HG03103 (cell line): ENCODE data around the gene PCCB.
"Not testable (repeated sequence)": the region's sequence is repeated elsewhere in the genome, so short reads cannot be mapped to it uniquely, and the experiment has no call there.

ENCODE experiments used
- ATAC-seq: cut with Tn5 transposase; IDR thresholded peaks from one replicate; pipeline ENCODE4 v1.9.1; 2021; ENCODE audit warnings: low read depth; ENCODE audit not compliant: unreplicated experiment

The PCCB gene

DNA sequence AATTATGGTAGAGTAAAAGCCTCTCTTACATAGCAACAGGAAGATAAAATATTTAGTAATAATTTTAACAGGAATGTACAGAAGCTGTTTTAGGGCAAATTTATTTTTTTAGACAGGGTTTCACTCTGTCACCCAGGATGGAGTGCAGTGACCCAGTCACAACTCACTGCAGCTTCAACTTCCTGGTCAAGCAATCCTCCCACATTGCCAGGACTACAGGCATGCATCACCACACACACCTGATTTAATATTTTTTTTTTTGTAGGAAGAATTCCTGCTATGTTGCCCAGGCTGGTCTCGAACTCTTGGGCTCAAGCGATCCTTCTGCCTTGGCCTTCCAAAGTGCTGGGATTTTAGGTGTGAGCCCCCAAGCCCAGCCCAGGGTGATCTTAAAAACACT, 61.1 kb downstream of the PCCB start:
- no peak for ATAC-seq

DNA sequence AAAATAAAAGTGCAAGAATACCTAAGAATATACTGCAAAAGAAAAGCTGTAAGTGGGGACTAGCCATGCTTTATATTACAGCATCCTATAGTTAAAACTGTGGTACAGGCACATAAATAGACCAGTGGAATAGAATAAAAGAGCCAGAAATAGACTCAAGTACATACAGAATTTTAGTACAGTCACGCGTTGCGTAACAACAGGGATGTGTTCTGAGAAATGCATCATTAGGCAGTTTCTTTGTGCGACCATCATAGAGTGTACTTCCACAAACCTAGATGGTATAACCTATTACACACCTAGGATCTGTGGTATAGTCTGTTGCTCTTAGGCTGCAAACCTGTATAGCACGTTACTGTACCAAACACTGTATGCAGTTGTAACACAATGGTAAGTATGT, 61.8 kb downstream of the PCCB start:
- ATAC-seq = no peak

DNA sequence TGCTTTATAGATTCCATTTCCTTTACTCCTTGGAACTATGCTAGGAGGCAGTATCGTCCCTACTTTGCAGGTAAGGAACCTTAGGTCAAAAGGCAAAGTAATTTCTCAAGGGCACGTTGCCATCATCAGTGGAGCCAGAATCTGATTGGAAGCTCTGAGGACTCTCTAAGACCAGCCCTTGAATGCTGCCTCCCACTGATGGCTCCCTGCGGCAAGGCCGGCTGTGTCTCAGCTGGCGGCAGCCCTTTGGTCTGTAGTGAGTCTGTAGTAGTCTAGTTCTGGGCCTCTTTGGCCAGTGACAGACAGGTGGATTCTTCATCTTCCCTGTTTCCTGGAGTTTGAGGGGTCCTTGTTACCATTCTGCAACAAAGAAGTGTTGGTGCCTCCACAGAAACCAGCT, 76.2 kb downstream of the PCCB start:
- ATAC-seq = no peak

DNA sequence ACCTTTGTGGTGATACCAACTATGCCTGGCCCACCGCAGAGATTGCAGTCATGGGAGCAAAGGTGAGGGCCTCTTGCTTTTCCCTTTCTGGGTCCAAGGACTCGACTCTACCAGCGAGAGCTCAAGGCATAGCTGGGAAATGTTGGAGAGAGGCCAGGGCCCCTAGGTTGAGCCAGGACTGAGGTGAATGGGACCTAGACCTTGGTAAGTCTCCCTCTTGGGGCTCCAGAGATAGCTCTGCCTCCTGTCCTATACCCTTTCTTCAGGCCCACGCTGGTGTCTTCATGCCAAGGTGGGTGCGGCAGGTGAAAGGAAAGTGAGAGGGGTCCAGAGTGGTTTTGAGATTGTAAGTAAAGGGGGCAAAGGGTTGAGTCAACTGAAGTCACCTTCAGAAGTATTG, 77.5 kb downstream of the PCCB start:
- ATAC-seq = no peak

DNA sequence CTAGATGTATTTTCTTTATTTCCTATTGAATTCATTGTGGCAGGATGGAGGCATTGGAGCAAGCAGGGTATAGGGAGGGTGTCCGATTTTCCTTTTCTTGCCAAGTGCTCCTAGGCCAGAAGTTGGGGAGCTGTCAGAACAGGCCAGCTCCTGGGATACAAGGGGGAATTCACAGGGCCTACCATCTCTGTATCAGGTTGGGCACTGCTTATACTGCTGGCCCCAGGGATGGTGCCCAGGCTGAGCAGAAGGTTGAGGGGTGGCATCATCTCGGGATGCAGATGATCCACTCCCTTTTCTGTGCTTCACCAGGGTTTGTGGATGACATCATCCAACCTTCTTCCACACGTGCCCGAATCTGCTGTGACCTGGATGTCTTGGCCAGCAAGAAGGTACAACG, 79.5 kb downstream of the PCCB start:
- ATAC-seq = no peak

DNA sequence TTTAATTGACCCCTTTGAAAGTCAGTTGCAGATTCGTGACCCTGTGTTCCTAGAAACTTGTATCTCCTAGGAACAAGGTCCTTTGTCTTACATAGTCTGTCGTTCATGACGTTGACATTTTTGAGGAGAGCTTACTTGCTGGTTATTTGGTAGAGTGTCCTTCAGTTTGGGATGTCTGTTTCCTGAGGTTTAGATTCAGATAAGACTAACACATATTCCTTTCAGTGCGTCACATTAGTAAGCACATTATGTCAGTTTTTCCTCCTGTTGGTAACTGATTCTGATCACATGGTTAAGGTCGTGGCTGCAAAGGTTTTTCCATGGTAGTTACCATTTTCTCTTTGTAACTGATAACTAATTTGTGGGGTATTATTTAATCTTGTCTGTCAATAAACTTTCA, 80.8 kb downstream of the PCCB start:
- no peak for ATAC-seq

DNA sequence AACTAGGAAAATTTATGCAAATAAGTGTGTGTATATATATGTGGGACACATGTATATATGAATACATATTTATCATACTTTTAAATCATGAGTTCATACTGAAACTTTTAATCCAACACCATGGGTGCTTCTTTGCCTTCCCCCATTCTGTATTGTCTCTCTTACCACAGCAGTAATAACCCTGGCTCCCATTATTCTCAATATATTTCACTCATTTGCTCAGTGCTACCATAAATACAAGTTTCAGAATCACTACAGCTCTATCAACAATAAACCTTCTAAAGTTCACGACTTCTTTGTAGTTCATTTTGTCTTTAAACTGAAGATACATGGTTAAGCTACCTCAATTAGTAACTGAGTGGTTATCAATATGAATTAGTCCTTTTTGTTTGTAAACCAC, 82.2 kb downstream of the PCCB start:
- ATAC-seq = no peak

DNA sequence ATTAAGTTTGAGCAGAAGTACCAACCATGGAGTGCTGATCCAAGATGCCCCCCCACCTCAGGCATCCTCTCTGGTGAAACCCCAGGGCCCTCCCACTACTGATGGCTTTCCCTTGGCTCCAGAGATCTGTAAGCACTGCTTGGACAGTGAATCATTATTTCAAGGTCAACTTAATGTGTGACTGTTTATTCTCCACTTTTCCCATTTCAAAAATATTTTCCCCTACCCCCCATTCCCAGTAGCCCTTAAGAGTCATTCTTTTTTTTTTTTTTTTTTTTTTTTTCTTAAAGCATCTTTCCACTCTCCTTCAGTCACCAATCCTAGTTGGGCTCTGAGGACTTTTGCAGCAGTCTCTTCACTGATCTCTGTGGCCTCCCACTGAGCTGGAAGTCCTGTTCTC, 82.6 kb downstream of the PCCB start:
- ATAC-seq = no peak

DNA sequence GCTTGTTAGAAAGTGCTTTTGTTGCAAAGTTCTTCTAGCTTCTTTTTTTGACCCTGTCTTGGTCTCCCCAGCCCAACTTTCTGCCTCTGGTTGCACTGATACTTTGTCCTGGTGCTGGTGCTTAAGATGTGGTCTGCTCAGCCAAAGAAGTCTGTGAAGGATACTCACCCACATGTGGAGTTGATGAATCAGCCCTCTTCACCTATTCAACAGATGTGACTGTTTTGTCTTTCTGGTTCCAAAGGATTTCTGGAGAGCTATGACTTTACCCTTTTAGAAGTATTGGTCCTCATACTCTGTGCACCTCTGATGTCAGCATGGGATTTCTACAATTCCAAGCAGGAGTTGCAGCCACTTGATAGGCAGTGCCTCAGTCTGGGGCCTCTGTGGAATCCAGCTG, 84.1 kb downstream of the PCCB start:
- no peak for ATAC-seq

DNA sequence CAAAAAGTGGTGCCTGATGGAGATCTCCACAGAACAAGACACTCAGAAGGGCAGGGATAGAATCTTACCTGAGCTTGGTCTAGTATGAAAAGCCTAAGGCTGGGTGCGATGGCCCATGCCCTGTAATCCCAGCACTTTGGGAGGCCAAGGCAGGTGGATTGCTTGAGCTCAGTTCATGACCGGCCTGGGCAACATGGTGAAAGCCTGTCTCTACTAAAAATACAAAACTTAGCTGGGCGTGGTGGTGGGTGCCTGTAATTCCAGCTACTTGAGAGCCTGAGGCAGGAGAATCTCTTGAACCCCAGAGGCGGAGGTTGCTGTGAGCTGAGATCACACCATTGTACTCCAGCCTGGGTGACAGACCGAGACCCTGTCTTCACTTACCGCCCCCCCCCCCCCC, 84.6 kb downstream of the PCCB start:
- not testable (repeated sequence) for ATAC-seq

DNA sequence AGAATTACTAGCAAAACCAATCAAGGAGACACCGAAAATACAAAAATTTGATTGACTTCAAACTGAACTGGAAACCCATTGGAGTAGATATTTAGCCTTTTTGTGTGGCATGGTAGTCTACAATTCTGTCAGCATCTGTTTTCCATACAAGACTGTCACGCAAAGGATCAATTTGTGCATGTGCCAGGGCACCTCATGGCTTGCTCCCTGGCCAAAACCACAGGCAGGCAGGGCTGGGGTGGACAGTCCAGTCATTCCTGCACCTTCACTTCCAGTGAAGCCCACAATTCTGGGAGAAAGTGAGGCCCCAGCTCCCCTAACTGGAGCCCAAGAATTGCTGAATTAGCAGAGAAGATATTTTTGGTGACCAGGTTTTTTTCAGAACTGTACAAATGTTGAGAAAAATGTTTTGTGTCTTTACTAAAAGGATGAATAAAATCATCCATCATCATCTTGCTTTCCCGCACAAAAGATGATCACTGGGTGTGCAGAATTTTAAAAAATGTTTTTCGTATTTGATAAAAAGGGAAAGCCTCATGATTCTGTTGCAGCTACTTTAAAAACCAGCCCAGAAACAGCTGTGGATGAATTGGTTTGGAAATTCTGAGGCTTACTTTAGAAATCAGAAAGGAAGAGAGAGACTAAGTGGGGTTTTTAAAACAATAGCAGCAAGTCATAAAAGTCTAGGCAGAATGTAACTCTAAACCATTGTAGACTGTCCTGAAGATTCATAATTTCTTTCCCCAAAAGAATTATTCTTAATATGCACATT, 86.4 kb downstream of the PCCB start:
- no peak for ATAC-seq

DNA sequence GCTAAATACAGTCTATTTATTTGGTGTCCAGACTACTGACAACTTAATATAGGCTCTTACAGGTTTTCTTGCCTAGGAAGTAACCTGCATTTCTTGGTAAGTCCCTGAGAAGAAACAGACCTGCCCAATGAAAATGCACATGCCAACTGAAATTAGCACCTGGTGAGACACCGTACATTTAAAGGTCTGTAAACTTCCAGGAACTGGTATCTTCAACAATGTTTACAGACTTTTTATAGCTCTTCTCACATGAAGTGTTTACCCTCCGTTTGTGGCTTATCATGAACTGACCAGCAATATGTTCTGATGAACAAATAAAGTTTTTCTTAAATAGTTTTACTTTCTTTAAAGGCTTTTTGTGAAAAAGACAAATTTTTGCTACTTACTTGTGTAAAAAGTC, 93.3 kb downstream of the PCCB start:
- ATAC-seq = no peak

DNA sequence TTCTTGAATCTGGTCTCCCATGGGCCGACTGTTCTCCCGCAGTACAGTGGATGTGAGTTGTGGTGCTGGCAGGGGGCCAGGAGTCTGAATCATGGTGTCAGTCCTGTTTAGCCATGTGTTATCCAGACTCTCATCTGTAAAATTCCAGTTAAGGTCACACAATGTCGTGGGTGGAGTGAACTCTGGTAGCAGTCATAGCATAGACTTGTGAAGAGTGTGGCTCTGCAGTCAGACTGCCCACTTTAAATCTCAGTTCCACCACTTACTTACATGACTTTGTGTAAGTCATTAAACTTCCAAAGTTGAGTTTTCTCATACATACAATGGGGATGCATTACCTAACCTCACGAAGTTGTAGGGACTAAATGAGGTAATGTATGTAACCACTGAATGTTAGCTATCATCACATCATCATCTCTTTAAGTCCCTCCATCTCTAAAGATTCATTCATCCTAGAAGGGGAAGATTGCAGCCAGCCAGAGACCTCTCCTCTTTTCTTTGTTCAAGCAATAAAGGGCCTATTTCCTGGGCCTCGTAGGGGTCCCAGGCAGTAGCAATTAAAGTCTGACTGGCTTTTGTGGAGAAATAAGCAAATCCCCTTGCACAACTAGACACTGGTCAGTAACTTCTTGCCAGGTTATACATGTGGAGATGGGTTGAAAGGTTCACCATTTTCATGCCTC, 93.9 kb downstream of the PCCB start:
- no peak for ATAC-seq

DNA sequence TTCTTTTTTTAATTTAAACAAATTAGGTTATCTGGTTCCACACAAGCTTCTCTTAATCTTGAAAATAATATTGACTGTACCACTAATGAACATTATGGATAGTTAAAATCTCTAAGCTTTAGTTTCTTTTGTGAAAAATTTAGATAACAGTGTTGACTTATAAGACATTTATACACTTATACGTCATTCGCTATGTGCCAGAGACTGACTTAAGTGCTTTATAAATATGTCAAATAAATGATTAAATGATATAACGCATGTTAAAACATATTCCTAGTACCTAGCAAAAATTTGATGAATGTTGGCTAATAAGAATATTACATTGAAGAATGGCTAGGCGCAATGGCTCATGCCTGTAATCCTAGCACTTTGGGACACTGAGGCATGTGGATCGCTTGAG, 96.3 kb downstream of the PCCB start:
- ATAC-seq = no peak

DNA sequence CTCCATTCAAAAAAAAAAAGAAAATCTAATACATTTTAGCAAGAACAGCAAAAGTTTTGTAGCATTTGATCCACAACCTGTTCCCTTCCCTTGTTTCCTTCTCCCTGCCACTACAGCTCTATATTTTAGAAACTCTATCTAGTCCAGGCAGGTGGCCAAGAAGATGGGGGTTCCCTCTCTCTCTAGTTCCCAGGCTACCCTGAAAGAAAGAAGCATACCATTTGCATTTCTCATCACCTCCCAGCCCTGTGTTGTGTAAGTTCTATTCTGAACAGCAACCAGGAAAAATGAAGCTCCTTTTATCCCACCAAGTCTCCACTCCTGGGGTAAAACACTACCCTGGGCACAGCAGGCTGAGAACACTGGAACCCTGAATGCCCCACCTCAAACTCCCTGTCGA, 100.0 kb downstream of the PCCB start:
- ATAC-seq = no peak

DNA sequence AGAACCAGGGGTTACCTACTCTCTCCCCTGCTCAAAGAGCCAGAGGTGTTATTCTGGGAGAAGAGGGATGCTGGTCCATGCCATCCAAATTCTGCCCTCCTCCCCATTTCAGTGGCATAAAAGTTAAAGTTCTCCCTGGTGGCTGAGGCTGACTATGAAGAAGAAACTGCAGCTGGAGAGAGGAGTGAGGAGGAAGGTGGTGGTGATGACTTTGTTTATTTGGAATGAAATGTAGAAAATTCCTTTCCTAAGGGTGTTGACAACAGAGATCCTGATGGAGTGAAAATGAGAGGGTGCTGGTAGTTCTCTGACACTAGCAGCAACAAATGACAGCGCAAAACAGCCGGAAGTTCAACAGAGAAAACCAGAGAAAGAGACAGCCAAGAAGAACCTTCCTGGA, 100.4 kb downstream of the PCCB start:
- no peak for ATAC-seq

DNA sequence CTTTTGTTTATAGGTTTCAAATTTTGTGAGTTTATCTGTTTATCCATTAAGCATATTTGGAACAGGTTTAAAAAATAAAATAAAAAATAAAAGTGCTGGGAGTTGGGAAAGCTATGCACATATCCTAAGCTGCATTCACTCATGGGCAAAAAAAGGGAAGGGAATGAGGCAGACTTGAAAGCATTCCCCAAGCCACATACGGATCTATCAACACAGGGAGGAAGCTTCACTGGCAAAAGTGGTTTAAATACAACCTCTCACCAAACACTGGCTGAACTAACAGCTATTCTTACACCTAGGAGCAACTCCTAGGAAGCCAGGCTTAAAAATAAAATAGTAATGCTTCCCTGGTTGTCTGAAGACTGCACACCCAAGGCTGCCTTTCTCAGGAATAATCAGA, 101.2 kb downstream of the PCCB start:
- no peak for ATAC-seq

DNA sequence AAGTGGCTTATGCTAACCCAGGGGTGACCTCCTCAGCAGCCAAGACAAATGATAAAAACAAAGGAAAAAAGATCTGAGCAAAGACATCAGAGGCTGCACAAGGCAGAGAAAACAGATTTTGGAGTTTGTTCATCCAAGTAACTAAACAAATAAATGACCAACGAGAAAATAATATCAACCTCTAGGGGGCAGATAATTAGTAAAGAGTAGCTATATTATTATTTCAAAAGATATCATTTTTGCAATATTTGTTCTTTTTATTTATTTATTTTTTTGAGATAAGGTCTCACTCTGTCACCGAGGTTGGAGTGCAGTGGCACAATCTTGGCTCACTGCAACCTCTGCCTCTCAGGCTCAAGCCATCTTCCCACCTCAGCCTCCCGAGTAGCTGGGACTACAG, 101.8 kb downstream of the PCCB start:
- no peak for ATAC-seq

DNA sequence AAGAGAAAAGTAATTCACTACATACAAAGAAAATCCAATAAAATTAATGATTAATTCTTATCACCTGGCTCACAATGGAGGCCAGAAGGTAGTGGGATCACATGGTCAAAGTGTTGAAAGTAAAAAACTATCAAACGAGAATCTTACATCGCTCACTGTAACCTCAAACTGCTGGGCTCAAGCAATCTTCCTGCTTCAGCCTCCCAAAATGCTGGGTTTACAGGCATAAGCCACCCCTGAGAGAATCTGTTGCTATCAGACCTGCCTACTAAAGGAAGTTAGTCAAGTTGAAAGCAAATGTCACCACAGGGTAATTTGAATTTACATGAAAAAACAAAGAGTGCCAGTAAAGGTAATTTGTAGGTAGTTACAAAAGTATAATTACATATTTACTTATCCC, 103.3 kb downstream of the PCCB start:
- ATAC-seq = no peak

DNA sequence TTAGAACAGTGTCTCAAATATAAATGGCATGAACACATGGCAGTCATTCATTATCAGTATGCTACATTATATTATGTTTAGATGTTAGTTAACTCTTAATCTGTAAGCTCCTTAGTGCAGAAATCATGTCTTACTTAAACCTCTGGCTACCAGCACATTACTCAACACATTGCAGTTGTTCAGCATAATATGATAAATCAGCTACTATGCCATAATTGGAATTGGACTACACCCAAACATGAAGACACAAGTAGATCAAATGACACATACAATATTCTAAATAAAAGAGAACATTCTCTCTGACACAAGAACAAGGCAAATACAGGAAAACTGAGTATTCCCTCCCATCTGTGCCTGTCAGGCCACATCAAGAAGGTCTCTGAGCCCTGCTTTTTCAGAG, 116.1 kb downstream of the PCCB start:
- ATAC-seq = no peak

DNA sequence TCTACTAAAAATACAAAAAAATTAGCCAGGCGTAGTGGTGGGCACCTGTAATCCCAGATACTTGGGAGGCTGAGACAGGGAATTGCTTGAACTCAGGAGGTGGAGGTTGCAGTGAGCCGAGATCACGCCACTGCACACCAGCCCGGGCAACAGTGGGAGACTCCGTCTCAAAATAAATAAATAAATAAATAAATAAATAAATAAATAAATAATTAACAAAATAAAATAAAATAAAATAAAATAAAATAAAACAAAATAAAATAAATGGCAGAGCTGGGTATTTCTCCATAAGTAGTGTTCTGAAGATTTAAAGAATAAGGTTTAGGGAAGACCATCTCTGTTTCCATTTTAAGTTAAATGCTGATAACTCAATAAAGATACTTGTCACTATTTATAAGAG, 125.7 kb downstream of the PCCB start:
- ATAC-seq = not testable (repeated sequence)

DNA sequence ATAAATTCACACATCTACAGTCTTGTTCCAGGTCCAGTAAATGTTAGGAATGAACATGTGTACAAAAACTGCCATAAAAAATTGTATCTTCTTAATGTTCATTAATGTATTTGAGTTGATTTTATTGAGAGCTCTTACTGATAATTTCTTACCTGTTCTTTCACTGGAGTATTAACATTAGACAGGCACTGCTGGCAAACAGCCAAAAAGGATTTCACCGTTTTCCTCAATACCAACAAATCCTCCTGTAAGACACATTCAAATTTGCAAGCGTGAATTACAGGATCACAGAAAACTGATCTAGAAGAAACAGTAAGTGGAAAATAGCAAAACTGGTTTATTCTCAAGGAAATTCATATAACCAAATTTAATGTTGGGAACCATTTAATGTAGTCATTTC, 127.4 kb downstream of the PCCB start:
- no peak for ATAC-seq
